Breast epithelium (tissue), 3 donors: ENCODE results near the gene GAS6.

Experiments used
- CTCF ChIP-seq, 3 donors: fragments of 450-650 bp; IDR thresholded peaks; one replicate each; pipeline ENCODE4 v1.5.1; 2016 to 2017; ENCODE audit warnings: antibody characterized with exemption in 3 of 3, mild to moderate bottlenecking in 3 of 3, moderate library complexity in 3 of 3
- POLR2A ChIP-seq: fragments of 450-650 bp; IDR thresholded peaks from one replicate; pipeline ENCODE4 v1.6.1; 2016; ENCODE audit warnings: antibody characterized with exemption, mild to moderate bottlenecking, moderate library complexity

- no peak for TF ChIP-seq POLR2A
- no peak for TF ChIP-seq CTCF (IDR thresholded peaks at IDR 0.05)
Observed at GRCh38 chr13:113875429-113875815, 11.5 kb upstream of the GAS6 start.
